Activated naive CD8-positive, alpha-beta T cell treated with anti-CD3 and anti-CD28 coated beads for 36 hours (primary cell): ENCODE results near the gene CACNA1C. TPM values are rescaled to one million over a fixed set of nuclear protein-coding genes. Genes with fewer than 3 reads are reported as not detected.
"Not testable (repeated sequence)": the region's sequence is repeated elsewhere in the genome, so short reads cannot be mapped to it uniquely, and the experiment has no call there.

ENCODE experiments used
- DNase-seq: peaks from one replicate; pipeline ENCODE4 v3.0.0; 2021
- H3K27ac Mint-ChIP-seq: one replicate; pipeline ENCODE4 v1.8.0; 2022; ENCODE audit warnings: mild to moderate bottlenecking, moderate library complexity, mixed read lengths
- H3K27me3 Mint-ChIP-seq: one replicate; pipeline ENCODE4 v1.8.0; 2022; ENCODE audit warnings: mild to moderate bottlenecking, mixed read lengths
- H3K36me3 Mint-ChIP-seq: one replicate; pipeline ENCODE4 v1.8.0; 2021; ENCODE audit warnings: mild to moderate bottlenecking, mixed read lengths
- H3K4me1 Mint-ChIP-seq: one replicate; pipeline ENCODE4 v1.8.0; 2021; ENCODE audit warnings: mixed read lengths
- H3K4me3 Mint-ChIP-seq: one replicate; pipeline ENCODE4 v1.8.0; 2022; ENCODE audit warnings: mild to moderate bottlenecking, moderate library complexity, mixed read lengths
- H3K9me3 Mint-ChIP-seq: one replicate; pipeline ENCODE4 v1.8.0; 2022; ENCODE audit warnings: mixed read lengths
- total RNA-seq, 2 experiments: library from RNA; stranded (reverse); gene quantifications; one replicate each; pipeline ENCODE4 v1.2.3, GENCODE V29; 2021

The CACNA1C gene
- total RNA-seq, 2 experiments from 2014 or later: 0.02 to 0.14 TPM

- Mint-ChIP-seq H3K27ac (no peak overlapping the region), H3K9me3 (no peaks in the 10 kb centered on the region), H3K36me3 (no peaks in the 10 kb centered on the region), H3K27me3 (no peaks in the 10 kb centered on the region), H3K4me1 (no peaks in the 10 kb centered on the region), H3K4me3 (no peak overlapping the region)
- no peak for DNase-seq
Observed at GRCh38 chr12:2479851-2480535, 427.2 kb downstream of the CACNA1C start.

- H3K4me1 Mint-ChIP-seq: no peaks in the 10 kb centered on the region
- H3K36me3 Mint-ChIP-seq: no peaks in the 10 kb centered on the region
- H3K27ac Mint-ChIP-seq: no peak overlapping the region
- no peaks in the 10 kb centered on the region for H3K9me3 Mint-ChIP-seq
- DNase-seq: no peak
- H3K4me3 Mint-ChIP-seq: no peak overlapping the region
- H3K27me3 Mint-ChIP-seq: no peaks in the 10 kb centered on the region
Observed at GRCh38 chr12:2481346-2481745, 428.6 kb downstream of the CACNA1C start.

- Mint-ChIP-seq H3K4me3 (no peak overlapping the region), H3K27me3 (no peaks in the 10 kb centered on the region), H3K27ac (no peak overlapping the region), H3K4me1 (no peaks in the 10 kb centered on the region), H3K36me3 (no peaks in the 10 kb centered on the region), H3K9me3 (no peaks in the 10 kb centered on the region)
- no peak for DNase-seq
Observed at GRCh38 chr12:2481951-2482350, 429.2 kb downstream of the CACNA1C start.

- Mint-ChIP-seq H3K4me3 (no peak overlapping the region), H3K27ac (no peak overlapping the region), H3K27me3 (no peaks in the 10 kb centered on the region), H3K36me3 (no peaks in the 10 kb centered on the region), H3K4me1 (no peaks in the 10 kb centered on the region), H3K9me3 (no peaks in the 10 kb centered on the region)
- DNase-seq: no peak
Observed at GRCh38 chr12:2482938-2483660, 430.3 kb downstream of the CACNA1C start.

GRCh38 chr12:2483713-2484112 is 430.9 kb downstream of the CACNA1C start:
- Mint-ChIP-seq H3K27ac (no peak overlapping the region), H3K27me3 (no peaks in the 10 kb centered on the region), H3K9me3 (no peaks in the 10 kb centered on the region)

GRCh38 chr12:2484141-2484776 is 431.5 kb downstream of the CACNA1C start:
- no peaks in the 10 kb centered on the region for H3K27me3 Mint-ChIP-seq
- H3K27ac Mint-ChIP-seq: no peak overlapping the region
- H3K36me3 Mint-ChIP-seq: no peaks in the 10 kb centered on the region
- no peak for DNase-seq
- H3K9me3 Mint-ChIP-seq: no peaks in the 10 kb centered on the region
- no peak overlapping the region for H3K4me3 Mint-ChIP-seq
- no peaks in the 10 kb centered on the region for H3K4me1 Mint-ChIP-seq

More at GRCh38 chr12:2483713-2484112, 430.9 kb downstream of the CACNA1C start:
- Mint-ChIP-seq H3K4me3 (no peak overlapping the region), H3K4me1 (no peaks in the 10 kb centered on the region), H3K36me3 (no peaks in the 10 kb centered on the region)
- no peak for DNase-seq

- no peaks in the 10 kb centered on the region for H3K9me3 Mint-ChIP-seq
- H3K4me3 Mint-ChIP-seq: no peak overlapping the region
- DNase-seq: no peak
- no peak overlapping the region for H3K27ac Mint-ChIP-seq
- H3K36me3 Mint-ChIP-seq: no peaks in the 10 kb centered on the region
- H3K4me1 Mint-ChIP-seq: no peaks in the 10 kb centered on the region
- H3K27me3 Mint-ChIP-seq: no peaks in the 10 kb centered on the region
Observed at GRCh38 chr12:2485681-2486080, 432.9 kb downstream of the CACNA1C start.

- H3K27ac Mint-ChIP-seq: no peak overlapping the region
- H3K36me3 Mint-ChIP-seq: no peaks in the 10 kb centered on the region
- H3K4me3 Mint-ChIP-seq: no peak overlapping the region
- no peaks in the 10 kb centered on the region for H3K9me3 Mint-ChIP-seq
- no peaks in the 10 kb centered on the region for H3K27me3 Mint-ChIP-seq
- no peaks in the 10 kb centered on the region for H3K4me1 Mint-ChIP-seq
- no peak for DNase-seq
Observed at GRCh38 chr12:2486796-2487195, 434.0 kb downstream of the CACNA1C start.

GRCh38 chr12:2487278-2487677 is 434.5 kb downstream of the CACNA1C start:
- no peaks in the 10 kb centered on the region for H3K4me1 Mint-ChIP-seq
- no peak overlapping the region for H3K4me3 Mint-ChIP-seq
- H3K27ac Mint-ChIP-seq: no peak overlapping the region
- no peaks in the 10 kb centered on the region for H3K9me3 Mint-ChIP-seq
- H3K27me3 Mint-ChIP-seq: no peaks in the 10 kb centered on the region
- DNase-seq: no peak
- H3K36me3 Mint-ChIP-seq: no peaks in the 10 kb centered on the region

- no peak for DNase-seq
- Mint-ChIP-seq H3K27me3 (peaks cover 3% of the 10 kb centered on the region), H3K9me3 (no peaks in the 10 kb centered on the region), H3K4me1 (no peaks in the 10 kb centered on the region), H3K27ac (no peak overlapping the region), H3K36me3 (no peaks in the 10 kb centered on the region), H3K4me3 (no peak overlapping the region)
Observed at GRCh38 chr12:2488131-2488530, 435.3 kb downstream of the CACNA1C start.

GRCh38 chr12:2488596-2488995 is 435.8 kb downstream of the CACNA1C start:
- H3K27ac Mint-ChIP-seq: no peak overlapping the region
- no peaks in the 10 kb centered on the region for H3K9me3 Mint-ChIP-seq
- no peaks in the 10 kb centered on the region for H3K4me1 Mint-ChIP-seq
- H3K4me3 Mint-ChIP-seq: no peak overlapping the region
- H3K36me3 Mint-ChIP-seq: no peaks in the 10 kb centered on the region
- no peak for DNase-seq
- peaks cover 7% of the 10 kb centered on the region for H3K27me3 Mint-ChIP-seq

GRCh38 chr12:2489275-2489674 is 436.5 kb downstream of the CACNA1C start:
- DNase-seq: no peak
- no peaks in the 10 kb centered on the region for H3K4me1 Mint-ChIP-seq
- peaks cover 8% of the 10 kb centered on the region for H3K27me3 Mint-ChIP-seq
- no peaks in the 10 kb centered on the region for H3K36me3 Mint-ChIP-seq
- H3K4me3 Mint-ChIP-seq: no peak overlapping the region
- H3K27ac Mint-ChIP-seq: no peak overlapping the region
- H3K9me3 Mint-ChIP-seq: no peaks in the 10 kb centered on the region

- Mint-ChIP-seq H3K9me3 (no peaks in the 10 kb centered on the region), H3K27ac (no peak overlapping the region), H3K4me1 (no peaks in the 10 kb centered on the region), H3K36me3 (no peaks in the 10 kb centered on the region), H3K4me3 (no peak overlapping the region), H3K27me3 (peaks cover 18% of the 10 kb centered on the region)
- DNase-seq: no peak
Observed at GRCh38 chr12:2490831-2491230, 438.0 kb downstream of the CACNA1C start.

- H3K4me1 Mint-ChIP-seq, H3K27ac Mint-ChIP-seq, H3K9me3 Mint-ChIP-seq, H3K4me3 Mint-ChIP-seq, DNase-seq, H3K36me3 Mint-ChIP-seq: not testable (repeated sequence)
- peaks cover 18% of the 10 kb centered on the region for H3K27me3 Mint-ChIP-seq
Observed at GRCh38 chr12:2491349-2491748, 438.6 kb downstream of the CACNA1C start.

GRCh38 chr12:2492236-2492635 is 439.4 kb downstream of the CACNA1C start:
- no peak for DNase-seq
- Mint-ChIP-seq H3K27ac (no peak overlapping the region), H3K36me3 (no peaks in the 10 kb centered on the region), H3K9me3 (no peaks in the 10 kb centered on the region), H3K27me3 (peaks cover 18% of the 10 kb centered on the region), H3K4me3 (no peak overlapping the region), H3K4me1 (no peaks in the 10 kb centered on the region)
